Measurements from ENCODE around the gene CTNNBL1.
"Not testable (repeated sequence)": the region's sequence is repeated elsewhere in the genome, so short reads cannot be mapped to it uniquely, and the experiment has no call there.

Gene CTNNBL1

DNA sequence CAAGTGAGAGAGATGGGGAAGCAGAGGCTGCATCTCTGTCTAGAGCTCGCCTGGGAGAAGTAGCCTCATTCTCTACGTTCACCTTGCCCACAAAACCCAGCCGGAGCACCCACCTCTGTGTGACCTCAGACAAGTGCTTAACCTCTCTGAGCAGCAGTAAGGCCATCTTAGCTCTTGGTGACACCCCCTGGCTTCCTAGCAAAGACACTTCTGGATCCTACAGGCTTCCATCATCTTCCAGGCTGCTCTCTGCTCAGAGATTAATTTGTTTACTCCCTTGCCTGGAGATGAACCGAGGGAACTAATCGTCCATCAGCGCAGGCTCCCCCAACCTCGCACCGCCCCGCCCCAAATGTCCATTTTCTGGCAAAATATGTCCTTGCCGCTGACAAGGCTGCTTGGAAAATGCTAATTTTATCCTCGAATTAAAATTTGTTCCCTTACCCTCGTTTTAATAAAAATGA, 24.0 kb upstream of the CTNNBL1 start:
- no peak overlapping the region for H3K4me3 Mint-ChIP-seq
- H3K4me1 Mint-ChIP-seq, result peaks cover 8% of the 10 kb centered on the region
- ATAC-seq (peak; percentile 66), DNase-seq (no peak)
- H3K9me3 Mint-ChIP-seq, result peaks cover under 1 to 3% of the 10 kb centered on the region in 2 donors
- no peak overlapping the region for H3K27ac Mint-ChIP-seq
- peaks cover 57% of the 10 kb centered on the region for H3K27me3 Mint-ChIP-seq

DNA sequence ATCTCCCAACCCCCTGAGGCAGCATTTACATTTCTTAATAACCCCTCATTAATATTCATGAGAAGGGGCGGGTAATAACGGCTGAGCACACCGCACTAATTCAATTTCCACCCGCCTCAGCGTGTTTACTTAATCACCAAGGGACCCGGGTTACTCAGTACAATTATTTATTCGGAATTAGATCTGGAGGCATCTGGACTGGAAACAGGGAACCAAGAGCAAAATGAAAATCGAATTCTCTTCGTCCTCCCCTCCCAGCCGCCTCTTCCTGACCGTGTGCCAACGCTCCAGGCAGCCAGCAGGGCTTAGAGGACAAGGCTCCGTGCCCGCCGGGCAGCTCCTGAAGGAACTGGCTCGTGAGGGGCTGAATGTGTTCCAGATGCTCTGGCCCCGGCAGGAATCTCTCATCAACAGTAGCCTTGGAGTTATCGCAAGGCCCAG, 23.5 kb upstream of the CTNNBL1 start:
- Mint-ChIP-seq H3K27ac (no peak overlapping the region), H3K4me1 (peaks cover 8% of the 10 kb centered on the region), H3K4me3 (no peak overlapping the region), H3K27me3 (peaks cover 61% of the 10 kb centered on the region), H3K9me3 (no peaks in the 10 kb centered on the region)
- no peak for DNase-seq
- ATAC-seq, result no peak

DNA sequence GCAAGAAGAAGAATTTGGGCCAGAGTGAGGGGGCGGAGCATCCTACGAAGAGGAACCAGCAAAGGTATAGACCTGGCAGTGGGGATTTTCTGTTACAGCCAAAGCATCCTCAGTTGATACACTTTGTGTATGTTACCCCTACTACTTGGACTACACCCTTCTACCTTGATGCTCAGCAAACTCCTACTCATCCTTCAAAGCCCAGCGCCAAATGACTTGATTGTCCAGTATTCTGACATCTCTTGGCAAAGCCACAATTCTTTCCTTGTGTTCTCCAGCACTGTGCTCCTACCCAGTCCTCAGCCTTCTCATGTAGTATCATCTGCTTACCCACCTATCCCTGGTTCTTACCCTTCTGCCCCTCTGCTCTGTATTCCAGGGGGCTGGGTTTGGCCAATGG, 21.7 kb upstream of the CTNNBL1 start:
- Mint-ChIP-seq H3K4me3 (no peak overlapping the region), H3K4me1 (peaks cover 8% of the 10 kb centered on the region), H3K27me3 (peaks cover 68% of the 10 kb centered on the region), H3K27ac (no peak overlapping the region), H3K9me3 (no peaks in the 10 kb centered on the region)
- DNase-seq, result no peak
- ATAC-seq, result no peak

DNA sequence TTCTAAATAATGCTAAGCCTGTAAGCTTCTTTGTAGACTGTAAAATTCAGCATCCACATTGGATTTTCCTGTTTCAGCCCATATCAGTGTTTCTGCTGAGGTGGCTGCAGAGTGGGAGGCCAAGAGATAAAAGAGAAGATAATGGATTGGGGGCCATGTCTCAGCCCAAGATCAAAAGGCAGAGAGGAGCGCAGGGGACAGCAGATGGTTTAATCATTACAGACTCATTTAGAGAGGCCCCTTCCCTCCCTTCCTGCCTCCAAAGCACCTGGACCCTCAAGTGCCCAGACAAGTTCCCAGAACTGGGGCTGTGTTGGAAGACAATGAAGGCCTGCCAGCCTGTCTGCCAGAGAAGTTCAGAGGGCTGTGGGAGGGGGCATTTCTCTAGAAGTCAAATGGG, 20.4 kb upstream of the CTNNBL1 start:
- Mint-ChIP-seq H3K27ac (no peak overlapping the region), H3K27me3 (peaks cover 74% of the 10 kb centered on the region), H3K4me1 (peaks cover 8% of the 10 kb centered on the region), H3K4me3 (no peak overlapping the region), H3K9me3 (no peaks in the 10 kb centered on the region)
- ATAC-seq (no peak), DNase-seq (no peak)

GRCh38 chr20:37676440-37676839, 17.4 kb upstream of the CTNNBL1 start:
- ATAC-seq, result no peak
- DNase-seq, result no peak
- H3K4me1 Mint-ChIP-seq, result no peaks in the 10 kb centered on the region
- peaks cover 57% of the 10 kb centered on the region for H3K27me3 Mint-ChIP-seq
- no peaks in the 10 kb centered on the region for H3K9me3 Mint-ChIP-seq
- peak overlapping the region in 1 of 2 donors; percentile 35 for H3K27ac Mint-ChIP-seq
- H3K4me3 Mint-ChIP-seq, result no peak overlapping the region

GRCh38 chr20:37677969-37678861, 15.6 kb upstream of the CTNNBL1 start:
- Mint-ChIP-seq H3K4me3 (no peak overlapping the region), H3K27me3 (peaks cover 55% of the 10 kb centered on the region), H3K9me3 (no peaks in the 10 kb centered on the region), H3K27ac (no peak overlapping the region), H3K4me1 (no peaks in the 10 kb centered on the region)
- no peak for DNase-seq
- ATAC-seq, result no peak

- peaks cover 47% of the 10 kb centered on the region for H3K27me3 Mint-ChIP-seq
- not testable (repeated sequence) for H3K4me1 Mint-ChIP-seq, DNase-seq, H3K4me3 Mint-ChIP-seq, ATAC-seq, H3K27ac Mint-ChIP-seq, H3K9me3 Mint-ChIP-seq
These were observed 14.1 kb upstream of the CTNNBL1 start for GRCh38 chr20:37679751-37680150.

- Mint-ChIP-seq H3K4me1 (no peaks in the 10 kb centered on the region), H3K27me3 (peaks cover 49% of the 10 kb centered on the region), H3K27ac (no peak overlapping the region), H3K9me3 (no peaks in the 10 kb centered on the region), H3K4me3 (no peak overlapping the region)
- ATAC-seq (no peak), DNase-seq (no peak)
These were observed 13.4 kb upstream of the CTNNBL1 start for GRCh38 chr20:37680420-37680819.

GRCh38 chr20:37681384-37682112, 12.3 kb upstream of the CTNNBL1 start:
- H3K4me3 Mint-ChIP-seq, result no peak overlapping the region
- DNase-seq (no peak), ATAC-seq (no peak)
- H3K9me3 Mint-ChIP-seq, result no peaks in the 10 kb centered on the region
- peaks cover 49% of the 10 kb centered on the region for H3K27me3 Mint-ChIP-seq
- no peak overlapping the region for H3K27ac Mint-ChIP-seq
- H3K4me1 Mint-ChIP-seq, result peaks cover 6% of the 10 kb centered on the region

DNA sequence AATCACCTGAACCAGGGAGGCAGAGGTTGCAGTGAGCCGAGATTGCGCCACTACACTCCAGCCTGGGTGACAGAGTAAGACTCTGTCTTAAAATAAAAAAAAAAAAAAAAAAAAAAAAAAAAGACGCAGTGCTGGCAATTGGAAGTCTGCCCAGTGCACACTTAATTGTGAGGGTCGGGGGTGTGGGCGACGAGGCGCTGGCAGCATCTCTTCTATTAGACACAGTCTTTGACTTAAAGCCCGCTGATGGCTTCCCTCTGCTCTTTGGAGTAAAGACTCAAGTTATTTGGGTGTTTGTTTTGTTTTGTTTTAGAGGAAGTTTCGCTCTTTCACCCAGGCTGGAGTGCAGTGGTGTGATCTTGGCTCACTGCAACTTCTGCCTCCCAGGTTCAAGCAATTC, 10.7 kb upstream of the CTNNBL1 start:
- H3K27ac Mint-ChIP-seq, ATAC-seq, H3K9me3 Mint-ChIP-seq, H3K4me3 Mint-ChIP-seq, DNase-seq: not testable (repeated sequence)
- Mint-ChIP-seq H3K27me3 (peaks cover 35% of the 10 kb centered on the region), H3K4me1 (peaks cover 21% of the 10 kb centered on the region)

GRCh38 chr20:37686762-37687477, 6.9 kb upstream of the CTNNBL1 start:
- no peak overlapping the region for H3K4me3 Mint-ChIP-seq
- H3K4me1 Mint-ChIP-seq, result peaks cover 23% of the 10 kb centered on the region

GRCh38 chr20:37687478-37687805, 6.4 kb upstream of the CTNNBL1 start:
- no peak for DNase-seq
- Mint-ChIP-seq H3K4me1 (peaks cover 23% of the 10 kb centered on the region), H3K27me3 (peaks cover 59% of the 10 kb centered on the region), H3K9me3 (no peaks in the 10 kb centered on the region), H3K4me3 (no peak overlapping the region), H3K27ac (no peak overlapping the region)
- peak; percentile 44 for ATAC-seq

More at GRCh38 chr20:37686762-37687477, 6.9 kb upstream of the CTNNBL1 start:
- DNase-seq (peak in 1 of 2 donors; percentile 20), ATAC-seq (peak; percentile 98)
- Mint-ChIP-seq H3K27ac (no peak overlapping the region), H3K27me3 (peaks cover 59% of the 10 kb centered on the region), H3K9me3 (no peaks in the 10 kb centered on the region)

DNA sequence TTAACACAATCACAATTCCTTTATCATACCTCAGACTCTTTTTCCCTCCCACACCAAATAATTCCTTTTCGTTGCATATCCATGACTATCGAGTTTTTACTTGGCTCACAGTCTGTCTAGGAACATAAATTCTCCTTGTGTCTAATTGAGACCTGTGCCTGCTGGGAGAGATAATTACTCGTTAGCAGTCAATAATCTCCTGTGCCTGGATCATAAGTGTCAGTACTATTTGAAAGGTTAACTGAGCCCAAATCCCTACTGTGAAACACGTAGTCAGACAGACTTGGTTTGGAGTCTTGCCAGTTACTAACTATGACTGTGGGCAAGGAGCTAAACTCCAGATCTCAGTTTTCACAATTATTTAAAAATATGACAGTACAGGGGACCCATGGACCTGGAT, 5.7 kb upstream of the CTNNBL1 start:
- ATAC-seq (no peak), DNase-seq (no peak)
- peak overlapping the region in 1 of 2 donors; percentile 3 for H3K4me3 Mint-ChIP-seq
- H3K27ac Mint-ChIP-seq, result peak overlapping the region in 1 of 2 donors; percentile 2
- H3K9me3 Mint-ChIP-seq, result no peaks in the 10 kb centered on the region
- peaks cover 30% of the 10 kb centered on the region for H3K4me1 Mint-ChIP-seq
- peaks cover 61% of the 10 kb centered on the region for H3K27me3 Mint-ChIP-seq

DNA sequence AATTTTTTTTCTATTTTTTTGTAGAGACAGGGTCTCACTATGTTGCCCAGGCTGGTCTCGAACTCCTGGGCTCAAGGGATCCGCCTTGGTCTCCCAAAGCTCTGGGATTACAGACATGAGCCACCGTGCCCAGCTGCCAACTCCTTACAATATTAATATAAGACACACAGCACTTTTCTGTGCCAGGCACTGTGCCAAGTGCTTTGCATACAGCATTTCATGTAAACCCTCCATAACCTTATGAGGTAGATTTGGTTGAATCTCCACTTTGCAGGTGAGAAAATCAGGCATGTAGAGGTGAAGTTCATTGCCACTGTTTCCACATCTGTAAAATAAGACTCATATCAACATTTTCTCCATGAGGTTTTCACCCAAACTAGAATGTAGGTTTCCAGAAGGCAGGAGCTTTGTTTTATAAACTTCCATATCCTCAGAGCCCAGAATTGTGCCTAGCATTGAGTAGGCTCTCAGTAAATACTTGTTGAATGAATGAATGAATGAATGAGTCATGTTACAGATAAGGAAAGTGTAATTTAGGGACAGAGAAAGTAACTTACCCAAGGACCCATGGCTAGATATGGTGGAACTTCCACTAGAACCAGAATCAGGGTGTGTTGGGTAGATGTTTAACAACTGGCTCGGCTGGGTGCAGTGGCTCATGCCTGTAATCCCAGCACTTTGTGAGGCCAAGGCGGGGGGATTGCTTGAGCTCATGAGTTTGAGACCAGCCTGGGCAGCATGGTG, 3.0 kb upstream of the CTNNBL1 start:
- no peak for ATAC-seq
- Mint-ChIP-seq H3K9me3 (no peaks in the 10 kb centered on the region), H3K4me3 (no peak overlapping the region), H3K4me1 (peaks cover 37% of the 10 kb centered on the region), H3K27ac (no peak overlapping the region), H3K27me3 (peaks cover 51% of the 10 kb centered on the region)
- DNase-seq, result no peak
